OCI-LY7 (cell line): ENCODE results near the gene CYP24A1. TPM values are rescaled to one million over a fixed set of nuclear protein-coding genes. Genes with fewer than 3 reads are reported as not detected.

Experiments used
- BruUV-seq: library from RNA; stranded (reverse); fragments of 400-500 nt; replicated peaks from 2 replicates; lab custom pipeline; 2021; lab: Mats Ljungman, UMichigan
- CTCF ChIA-PET: fragments of 300-600 bp; sonication (Branson Sonifier 250); formaldehyde crosslinking; loops from one replicate; lab custom pipeline; 2022; ENCODE audit warnings: antibody characterized with exemption; ENCODE audit not compliant: unreplicated experiment; lab: Charles Lee
- POLR2A ChIA-PET: fragments of 300-600 bp; sonication (Branson Sonifier 250); formaldehyde crosslinking; loops from one replicate; lab custom pipeline; 2022; ENCODE audit warnings: antibody characterized with exemption; lab: Charles Lee
- DNase-seq: peaks from one replicate; pipeline ENCODE4 v3.0.0-alpha.2; 2015; ENCODE audit warnings: low spot score
- H2AFZ ChIP-seq: fragments of 200-600 bp; sonication (generic), shearing (Covaris generic); 2 replicates; pipeline ENCODE4 v1.6.1; 2014; ENCODE audit warnings: mild to moderate bottlenecking, antibody characterized with exemption, low read length, moderate library complexity
- H3K27ac ChIP-seq: fragments of 200-600 bp; sonication (generic); 2 replicates; pipeline ENCODE4 v1.5.1; 2014; ENCODE audit warnings: mixed run types, low read depth, mild to moderate bottlenecking, moderate library complexity, low read length, inconsistent platforms; ENCODE audit not compliant: poor library complexity, severe bottlenecking
- H3K36me3 ChIP-seq: fragments of 200-600 bp; sonication (generic); 2 replicates; pipeline ENCODE4 v1.6.1; 2014; ENCODE audit warnings: mild to moderate bottlenecking, antibody characterized with exemption, low read length, moderate library complexity, mixed read lengths; ENCODE audit not compliant: insufficient read depth
- H3K4me1 ChIP-seq: fragments of 200-600 bp; sonication (generic); 2 replicates; pipeline ENCODE4 v1.5.1; 2014; ENCODE audit warnings: mild to moderate bottlenecking, low read length; ENCODE audit not compliant: insufficient read depth, poor library complexity, severe bottlenecking
- H3K4me2 ChIP-seq: fragments of 200-600 bp; sonication (generic); 2 replicates; pipeline ENCODE4 v1.6.1; 2014; ENCODE audit warnings: mild to moderate bottlenecking, low read length
- H3K4me3 ChIP-seq: fragments of 200-600 bp; sonication (generic); 2 replicates; pipeline ENCODE4 v1.5.1; 2014; ENCODE audit warnings: mild to moderate bottlenecking, low read depth, low read length; ENCODE audit not compliant: poor library complexity, severe bottlenecking
- H3K79me2 ChIP-seq: fragments of 200-600 bp; sonication (generic); 2 replicates; pipeline ENCODE4 v1.6.1; 2016; ENCODE audit warnings: low read depth, mild to moderate bottlenecking, low read length, moderate library complexity, mixed read lengths; ENCODE audit not compliant: insufficient read depth
- H3K9me2 ChIP-seq: fragments of 200-600 bp; sonication (generic); 2 replicates; pipeline ENCODE4 v1.6.1; 2016; ENCODE audit warnings: mild to moderate bottlenecking, low read length, mixed read lengths; ENCODE audit not compliant: insufficient read depth
- H3K9me3 ChIP-seq: fragments of 200-600 bp; sonication (generic); 2 replicates; pipeline ENCODE4 v1.6.1; 2014; ENCODE audit warnings: mild to moderate bottlenecking, mixed run types, low read length, mixed read lengths
- H4K20me1 ChIP-seq: fragments of 200-600 bp; sonication (generic); 2 replicates; pipeline ENCODE4 v1.6.1; 2014; ENCODE audit warnings: mild to moderate bottlenecking, antibody characterized with exemption, low read length, moderate library complexity, mixed read lengths; ENCODE audit not compliant: insufficient read depth
- EZH2phosphoT487 ChIP-seq: fragments of 200-600 bp; sonication (generic); IDR thresholded peaks from 2 replicates; pipeline ENCODE4 v1.6.1; 2018; ENCODE audit warnings: low read depth, borderline replicate concordance, mild to moderate bottlenecking, mixed run types, antibody characterized with exemption, low read length, moderate library complexity, mixed read lengths
- intact Hi-C: fragments of 100-400 bp; cut with micrococcal nuclease; formaldehyde crosslinking; loops from one replicate; pipeline ENCODE4 v1.10.0; 2022; ENCODE audit not compliant: unreplicated experiment
- total RNA-seq, 2 experiments: library from RNA; depleted of rRNA in 1 of 2; stranded (reverse); fragments of >200 nt in 1 of 2; shearing (Covaris generic) in 1 of 2; gene quantifications; 2 replicates each; pipeline ENCODE4 v1.2.3, GENCODE V29; 2014 to 2022
- TF ChIP-seq, protein P1 (sequence below): fragments of 200-600 bp; sonication (generic); conservative IDR thresholded peaks from 2 replicates; pipeline ENCODE4 v1.5.1; 2014; ENCODE audit warnings: mild to moderate bottlenecking, antibody characterized with exemption, low read length, moderate library complexity, mixed read lengths

Gene CYP24A1
- total RNA-seq, 2 experiments from 2014 or later, result not detected

DNA sequence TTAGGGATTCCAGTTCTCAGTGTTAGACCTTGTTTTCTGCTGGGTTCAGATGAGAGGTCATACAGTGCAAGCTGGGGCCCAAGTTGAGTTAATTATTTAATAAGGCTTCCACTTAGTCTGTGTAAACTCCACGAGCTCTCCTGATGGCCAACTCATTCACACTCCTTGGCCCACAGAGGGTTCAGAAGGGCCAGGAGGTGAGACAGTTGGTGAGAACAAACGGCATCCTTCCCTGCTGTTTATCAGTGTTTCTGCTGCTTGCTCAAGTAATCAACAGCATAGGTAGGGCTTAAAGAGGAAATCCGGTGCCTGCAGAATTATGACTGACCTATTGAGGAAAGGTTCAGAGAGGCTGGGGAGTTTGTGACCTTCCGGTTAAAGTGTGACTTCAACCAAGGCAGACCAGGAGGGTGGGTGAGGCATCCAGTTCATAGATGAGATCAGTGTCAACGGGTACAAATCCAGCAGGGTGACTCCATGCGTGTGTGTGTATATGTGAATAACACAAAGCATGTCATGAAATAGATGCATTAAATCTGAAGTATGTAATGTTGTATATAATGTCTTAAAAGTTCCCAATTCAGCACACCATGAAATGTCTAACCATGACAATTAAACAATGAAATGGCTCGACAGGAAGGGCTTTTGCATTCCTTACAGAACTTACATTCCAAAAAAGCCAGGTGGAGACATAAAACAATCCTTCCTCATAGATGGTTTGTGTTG lies 66.0 kb downstream of the CYP24A1 start:
- no peaks in the 10 kb centered on the region for H3K4me1 ChIP-seq
- H3K9me3 ChIP-seq, result no peaks in the 10 kb centered on the region
- no peaks in the 10 kb centered on the region for H3K9me2 ChIP-seq
- no peak overlapping the region for H3K27ac ChIP-seq
- no peaks in the 10 kb centered on the region for H3K79me2 ChIP-seq
- TF ChIP-seq, protein P1, sequence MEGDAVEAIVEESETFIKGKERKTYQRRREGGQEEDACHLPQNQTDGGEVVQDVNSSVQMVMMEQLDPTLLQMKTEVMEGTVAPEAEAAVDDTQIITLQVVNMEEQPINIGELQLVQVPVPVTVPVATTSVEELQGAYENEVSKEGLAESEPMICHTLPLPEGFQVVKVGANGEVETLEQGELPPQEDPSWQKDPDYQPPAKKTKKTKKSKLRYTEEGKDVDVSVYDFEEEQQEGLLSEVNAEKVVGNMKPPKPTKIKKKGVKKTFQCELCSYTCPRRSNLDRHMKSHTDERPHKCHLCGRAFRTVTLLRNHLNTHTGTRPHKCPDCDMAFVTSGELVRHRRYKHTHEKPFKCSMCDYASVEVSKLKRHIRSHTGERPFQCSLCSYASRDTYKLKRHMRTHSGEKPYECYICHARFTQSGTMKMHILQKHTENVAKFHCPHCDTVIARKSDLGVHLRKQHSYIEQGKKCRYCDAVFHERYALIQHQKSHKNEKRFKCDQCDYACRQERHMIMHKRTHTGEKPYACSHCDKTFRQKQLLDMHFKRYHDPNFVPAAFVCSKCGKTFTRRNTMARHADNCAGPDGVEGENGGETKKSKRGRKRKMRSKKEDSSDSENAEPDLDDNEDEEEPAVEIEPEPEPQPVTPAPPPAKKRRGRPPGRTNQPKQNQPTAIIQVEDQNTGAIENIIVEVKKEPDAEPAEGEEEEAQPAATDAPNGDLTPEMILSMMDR, result no peak
- ChIA-PET CTCF (no interaction called here), POLR2A (interaction anchor here (1.3 kb wide), 1 partner anchor 92 kb away, joined by 4 read pairs; no protein-coding TSS in a partner anchor)
- DNase-seq, result no peak
- H3K4me3 ChIP-seq, result no peak overlapping the region
- no peaks in the 10 kb centered on the region for H4K20me1 ChIP-seq
- H3K36me3 ChIP-seq, result no peaks in the 10 kb centered on the region
- H2AFZ ChIP-seq, result no peak overlapping the region
- intact Hi-C loops, result no loop called here
- no peak overlapping the region for H3K4me2 ChIP-seq
- no TSS peak for BruUV-seq

DNA sequence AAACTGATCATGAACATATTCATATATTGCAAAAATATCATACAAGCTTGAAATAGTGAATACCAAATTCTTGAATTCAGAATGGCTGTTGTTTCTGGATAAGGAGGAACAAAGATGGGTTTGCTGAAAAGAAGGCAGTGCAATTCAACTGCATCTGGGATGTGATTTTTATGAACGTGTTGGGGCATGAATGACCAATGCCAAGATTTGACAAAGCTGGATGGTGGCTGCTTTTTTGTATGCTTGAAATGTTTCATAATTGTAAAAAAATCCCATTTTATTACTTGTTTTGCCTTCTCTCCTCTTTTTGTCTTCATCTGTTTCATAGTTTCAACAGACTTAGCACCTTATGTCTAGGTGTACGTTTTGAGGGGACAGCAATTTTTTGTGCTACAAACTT lies 66.6 kb downstream of the CYP24A1 start:
- Histone ChIP-seq H3K9me3 (no peaks in the 10 kb centered on the region), H3K9me2 (no peaks in the 10 kb centered on the region), H2AFZ (no peak overlapping the region), H3K4me3 (no peak overlapping the region), H3K4me2 (no peak overlapping the region), H4K20me1 (no peaks in the 10 kb centered on the region), H3K27ac (no peak overlapping the region), H3K4me1 (no peaks in the 10 kb centered on the region), H3K36me3 (no peaks in the 10 kb centered on the region), H3K79me2 (no peaks in the 10 kb centered on the region)
- no peak for DNase-seq
- intact Hi-C loops, result no loop called here
- CTCF ChIA-PET, result no interaction called here
- POLR2A ChIA-PET, result interaction anchor here (0.6 to 1.3 kb wide), 2 partner anchors 92 to 560 kb away, joined by 4 read pairs; no protein-coding TSS in a partner anchor
- no peak for TF ChIP-seq EZH2phosphoT487
- TF ChIP-seq, protein P1, result no peak
- BruUV-seq, result no TSS peak

DNA sequence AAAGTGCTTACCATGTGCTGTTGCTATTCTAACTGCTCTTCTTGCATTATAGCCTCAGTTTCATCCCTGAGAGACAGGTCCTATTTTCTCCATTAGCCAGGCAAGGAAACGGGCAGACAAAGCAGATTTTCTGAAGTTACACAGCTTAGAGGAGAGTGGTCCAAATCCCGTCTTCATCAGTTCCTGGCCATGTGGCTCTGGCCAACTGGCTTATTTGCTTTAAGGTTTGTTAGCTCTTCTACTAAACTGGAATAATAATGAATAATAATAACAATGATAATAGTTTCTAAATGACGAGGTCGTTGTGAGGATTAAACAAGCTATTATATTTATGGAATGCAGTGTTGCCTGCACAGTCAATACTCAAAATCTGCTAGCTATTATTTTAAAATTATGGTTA lies 67.6 kb downstream of the CYP24A1 start:
- Histone ChIP-seq H3K4me1 (no peaks in the 10 kb centered on the region), H2AFZ (no peak overlapping the region), H3K9me2 (no peaks in the 10 kb centered on the region), H3K9me3 (no peaks in the 10 kb centered on the region), H4K20me1 (no peaks in the 10 kb centered on the region), H3K27ac (no peak overlapping the region), H3K36me3 (no peaks in the 10 kb centered on the region), H3K4me2 (no peak overlapping the region), H3K4me3 (no peak overlapping the region), H3K79me2 (no peaks in the 10 kb centered on the region)
- no TSS peak for BruUV-seq
- intact Hi-C loops, result no loop called here
- CTCF ChIA-PET, result interaction anchor here (1.7 kb wide), 1 partner anchor 91 kb away, joined by 5 read pairs; no protein-coding TSS in a partner anchor
- DNase-seq, result no peak
- POLR2A ChIA-PET, result interaction anchor here (0.6 to 1.0 kb wide), 5 partner anchors 8 to 1847 kb away, joined by 3 to 4 read pairs (median 3); no protein-coding TSS in a partner anchor
- TF ChIP-seq, protein P1, result no peak
- TF ChIP-seq EZH2phosphoT487, result no peak
